Smooth muscle cell (in vitro differentiated cells): Measurements from ENCODE around the gene ASPHD1. TPM values are rescaled to one million over a fixed set of nuclear protein-coding genes. Genes with fewer than 3 reads are reported as not detected.
A peak's percentile ranks its signal among the peaks of the same experiment; 100 is the strongest.

Source experiments
- DNase-seq: peaks from one replicate; lab custom pipeline; 2025; ENCODE audit not compliant: unreplicated experiment; lab: John Stamatoyannopoulos, UW
- H2AFZ ChIP-seq: fragments of 200-600 bp; sonication (generic); 2 replicates; pipeline ENCODE4 v1.6.0; 2016; ENCODE audit warnings: antibody characterized with exemption, low read depth, mild to moderate bottlenecking
- H3F3A ChIP-seq: fragments of 200-600 bp; sonication (generic); 2 replicates; pipeline ENCODE4 v1.6.0; 2017; ENCODE audit warnings: antibody characterized with exemption, low read depth
- H3K27ac ChIP-seq: fragments of 200-600 bp; sonication (generic); 2 replicates; pipeline ENCODE4 v1.5.1; 2016; ENCODE audit warnings: low read depth, mild to moderate bottlenecking
- H3K27me3 ChIP-seq: fragments of 200-600 bp; sonication (generic); 2 replicates; pipeline ENCODE4 v1.6.1; 2016; ENCODE audit warnings: low read depth, mild to moderate bottlenecking
- H3K36me3 ChIP-seq: fragments of 200-600 bp; sonication (generic); 2 replicates; pipeline ENCODE4 v1.5.1; 2016; ENCODE audit warnings: low read depth
- H3K4me1 ChIP-seq: fragments of 200-600 bp; sonication (generic); 2 replicates; pipeline ENCODE4 v1.5.1; 2016; ENCODE audit warnings: low read depth
- H3K4me2 ChIP-seq: fragments of 200-600 bp; sonication (generic); 2 replicates; pipeline ENCODE4 v1.6.0; 2016; ENCODE audit warnings: mild to moderate bottlenecking
- H3K4me3 ChIP-seq: fragments of 200-600 bp; sonication (generic); 2 replicates; pipeline ENCODE4 v1.5.1; 2016; ENCODE audit warnings: mild to moderate bottlenecking
- H3K79me2 ChIP-seq: fragments of 200-600 bp; sonication (generic); 2 replicates; pipeline ENCODE4 v1.6.0; 2016; ENCODE audit warnings: low read depth, mild to moderate bottlenecking
- H3K9ac ChIP-seq: fragments of 200-600 bp; sonication (generic); 2 replicates; pipeline ENCODE4 v1.6.0; 2016; ENCODE audit warnings: low read depth
- H3K9me3 ChIP-seq: fragments of 200-600 bp; sonication (generic); replicated peaks from 2 replicates; pipeline ENCODE4 v1.5.1; 2016; ENCODE audit warnings: low read depth
- H4K20me1 ChIP-seq: fragments of 200-600 bp; sonication (generic); 2 replicates; pipeline ENCODE4 v1.6.0; 2016; ENCODE audit warnings: low read depth
- CTCF ChIP-seq: fragments of 200-600 bp; sonication (generic); IDR thresholded peaks from 2 replicates; pipeline ENCODE4 v1.5.1; 2017; ENCODE audit warnings: borderline replicate concordance, mild to moderate bottlenecking, antibody characterized with exemption; ENCODE audit not compliant: insufficient read depth, poor library complexity, severe bottlenecking
- WGBS: methylation state at CpG from one replicate; pipeline ENCODE4 v1.1.7; 2016; ENCODE audit warnings: low lambda C conversion rate; 5-methylcytosine and 5-hydroxymethylcytosine counted together
- polyA plus RNA-seq: library from polyadenylated mRNA; unstranded; fragments of >200 nt; fragmentation: Nextera tagmentation; extraction: Ambion mirVana; gene quantifications from 2 replicates; pipeline ENCODE4 v1.2.1, GENCODE V29; 2016
- total RNA-seq: library from RNA; depleted of rRNA; stranded (reverse); fragments of >200 nt; gene quantifications from 2 replicates; pipeline ENCODE4 v1.2.3, GENCODE V29; 2014

ASPHD1 gene
- total and polyA plus RNA-seq, 2 experiments from 2014 or later = 4.1 to 28.8 TPM

DNA sequence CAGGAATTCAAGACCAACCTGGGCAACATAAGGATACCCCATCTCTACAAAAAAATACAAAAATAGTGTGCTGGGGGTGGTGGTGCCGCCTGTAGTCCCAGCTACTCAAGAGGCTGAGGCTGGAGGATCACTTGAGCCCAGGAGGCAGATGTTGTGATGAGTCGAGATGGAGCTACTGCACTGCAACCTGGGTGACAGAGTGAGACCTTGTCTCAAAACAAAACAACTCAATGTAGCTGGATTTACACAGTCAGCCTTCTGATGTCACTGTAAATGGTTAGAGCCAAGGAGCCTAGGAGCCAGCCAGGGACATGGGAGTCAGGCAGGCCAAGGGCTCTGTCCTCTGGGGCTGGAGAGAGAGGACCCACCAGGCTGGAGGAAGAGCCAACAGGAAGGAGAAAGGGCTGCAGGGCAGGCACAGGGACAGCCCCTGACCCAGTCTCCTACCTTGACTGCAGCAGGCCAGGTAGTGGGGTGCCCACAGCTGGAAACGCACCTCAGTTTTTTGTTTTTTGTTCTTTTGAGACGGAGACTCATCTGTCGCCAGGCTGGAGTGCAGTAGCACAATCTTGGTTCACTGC is 45.7 kb upstream of the ASPHD1 start:
- Histone ChIP-seq H4K20me1 (no peaks in the 10 kb centered on the region), H3F3A (no peaks in the 10 kb centered on the region), H3K9me3 (no peaks in the 10 kb centered on the region), H3K4me1 (no peaks in the 10 kb centered on the region), H3K9ac (no peak overlapping the region), H3K4me2 (no peak overlapping the region), H3K27ac (no peak overlapping the region), H3K36me3 (no peaks in the 10 kb centered on the region), H3K79me2 (no peaks in the 10 kb centered on the region), H3K4me3 (no peak overlapping the region), H2AFZ (no peak overlapping the region), H3K27me3 (no peaks in the 10 kb centered on the region)
- no peak for DNase-seq
- no peak for TF ChIP-seq CTCF
- 93% methylated on average over 5 of the region's 5 CpGs for WGBS

- H3K27ac ChIP-seq = peak overlapping the region; percentile 71
These were observed 43.0 kb upstream of the ASPHD1 start for GRCh38 chr16:29857133-29857760.

GRCh38 chr16:29858149-29858849 is 42.0 kb upstream of the ASPHD1 start:
- H3K27ac ChIP-seq = peak overlapping the region; percentile 71
- H3K4me1 ChIP-seq = peaks cover 12% of the 10 kb centered on the region
- no peaks in the 10 kb centered on the region for H3K36me3 ChIP-seq
- 83% methylated on average over 10 of the region's 10 CpGs for WGBS
- H3K4me2 ChIP-seq = no peak overlapping the region
- H4K20me1 ChIP-seq = no peaks in the 10 kb centered on the region
- DNase-seq = no peak
- TF ChIP-seq CTCF = no peak
- H3K27me3 ChIP-seq = no peaks in the 10 kb centered on the region
- H3K79me2 ChIP-seq = peaks cover 15% of the 10 kb centered on the region
- H2AFZ ChIP-seq = no peak overlapping the region
- H3K4me3 ChIP-seq = no peak overlapping the region
- no peak overlapping the region for H3K9ac ChIP-seq
- H3K9me3 ChIP-seq = no peaks in the 10 kb centered on the region
- no peaks in the 10 kb centered on the region for H3F3A ChIP-seq

More at GRCh38 chr16:29857133-29857760, 43.0 kb upstream of the ASPHD1 start:
- Histone ChIP-seq H3K27me3 (no peaks in the 10 kb centered on the region), H3K4me3 (no peak overlapping the region), H3K4me2 (peak overlapping the region; percentile 42), H4K20me1 (no peaks in the 10 kb centered on the region), H3K9me3 (no peaks in the 10 kb centered on the region), H3K36me3 (no peaks in the 10 kb centered on the region), H2AFZ (no peak overlapping the region), H3K4me1 (peaks cover 10% of the 10 kb centered on the region), H3K9ac (no peak overlapping the region), H3F3A (no peaks in the 10 kb centered on the region), H3K79me2 (peaks cover 9% of the 10 kb centered on the region)
- no peak for DNase-seq
- no peak for TF ChIP-seq CTCF
- WGBS = 37% methylated on average over 7 of the region's 7 CpGs
